Kidney (tissue), 14 donors: Measurements from ENCODE around the gene CELF4. TPM values are rescaled to one million over a fixed set of nuclear protein-coding genes. Genes with fewer than 3 reads are reported as not detected.

Source experiments
- DNase-seq, 5 donors: peaks; one replicate each; pipeline ENCODE4 v3.0.0-alpha.2; 2013 to 2020
- FAIRE-seq: peaks from 2 replicates; lab custom pipeline; 2012; peaks lifted over from hg19 to GRCh38; lab: Jason Lieb, UNC
- H3K27ac ChIP-seq, 2 donors: one replicate each; pipeline ENCODE4 v1.7.0; 2013; ENCODE audit warnings: low read depth in 2 of 2, low read length in 2 of 2, inconsistent platforms in 1 of 2
- H3K27me3 ChIP-seq: one replicate; pipeline ENCODE4 v1.7.1; 2013; ENCODE audit warnings: low read length, inconsistent platforms; ENCODE audit not compliant: control insufficient read depth, insufficient read depth
- H3K36me3 ChIP-seq, 3 donors: one replicate each; pipeline versions ENCODE4 v1.7.0 to v1.7.1; 2013; ENCODE audit warnings: low read length in 3 of 3, control low read depth in 1 of 3, inconsistent platforms in 1 of 3; ENCODE audit not compliant: insufficient read depth in 3 of 3, control insufficient read depth in 2 of 3
- H3K4me1 ChIP-seq, 3 donors: one replicate each; pipeline versions ENCODE4 v1.7.0 to v1.7.1; 2013; ENCODE audit warnings: low read length in 3 of 3, inconsistent platforms in 1 of 3, low read depth in 1 of 3; ENCODE audit not compliant: control insufficient read depth in 2 of 3, insufficient read depth in 2 of 3
- H3K4me3 ChIP-seq, 3 donors: one replicate each; pipeline versions ENCODE4 v1.7.0 to v1.8.1; 2013; ENCODE audit warnings: low read length in 3 of 3, control low read depth in 1 of 3, inconsistent platforms in 1 of 3
- H3K9ac ChIP-seq, 3 donors: one replicate each; pipeline versions ENCODE4 v1.7.0 to v1.7.1; 2013; ENCODE audit warnings: low read length in 3 of 3, control low read depth in 1 of 3, inconsistent platforms in 1 of 3
- H3K9me3 ChIP-seq, 3 donors: one replicate each; pipeline versions ENCODE4 v1.7.0 to v1.7.1; 2013; ENCODE audit warnings: low read length in 3 of 3, control low read depth in 1 of 3, inconsistent platforms in 1 of 3; ENCODE audit not compliant: control insufficient read depth in 2 of 3, insufficient read depth in 1 of 3
- CTCF ChIP-seq: IDR thresholded peaks from 3 replicates; pipeline ENCODE4 v1.5.1; 2012; ENCODE audit warnings: mild to moderate bottlenecking, moderate library complexity, borderline replicate concordance; ENCODE audit not compliant: insufficient read depth; ENCODE audit errors: extremely low read depth
- intact Hi-C: fragments of 100-400 bp; cut with DNase I; formaldehyde crosslinking; loops from one replicate; pipeline ENCODE4 v1.11.1; 2022
- polyA plus RNA-seq: library from polyadenylated mRNA; stranded (reverse); fragments of 350-450 nt; fragmentation: Illumina TruSeq; extraction: RNeasy Lipid Tissue Mini Kit (QIAGEN cat#74804); gene quantifications from one replicate; pipeline ENCODE4 v1.2.3, GENCODE V29; 2014; ENCODE audit warnings: low read depth, low replicate concordance; ENCODE audit not compliant: insufficient read depth
- total RNA-seq: library from RNA; stranded (reverse); fragmentation: NEBNext Ultra II Directional; extraction: Animal tissue kit (Norgen Biotek cat#: 25700); gene quantifications from one replicate; pipeline ENCODE4 v1.2.1, GENCODE V29; 2021
- donor health status: control.
- donor health status: control.
- donor health status: control.
- donor health status: control.
- donor health status: control.
- donor health status: DM: yes; HTN: yes; CAD: no.
- donor health status: Normal renal cell carcinoma (clear cell type).

Gene CELF4
- total and polyA plus RNA-seq, 2 donors from 2014 or later, result 0.85 to 1.5 TPM

DNA sequence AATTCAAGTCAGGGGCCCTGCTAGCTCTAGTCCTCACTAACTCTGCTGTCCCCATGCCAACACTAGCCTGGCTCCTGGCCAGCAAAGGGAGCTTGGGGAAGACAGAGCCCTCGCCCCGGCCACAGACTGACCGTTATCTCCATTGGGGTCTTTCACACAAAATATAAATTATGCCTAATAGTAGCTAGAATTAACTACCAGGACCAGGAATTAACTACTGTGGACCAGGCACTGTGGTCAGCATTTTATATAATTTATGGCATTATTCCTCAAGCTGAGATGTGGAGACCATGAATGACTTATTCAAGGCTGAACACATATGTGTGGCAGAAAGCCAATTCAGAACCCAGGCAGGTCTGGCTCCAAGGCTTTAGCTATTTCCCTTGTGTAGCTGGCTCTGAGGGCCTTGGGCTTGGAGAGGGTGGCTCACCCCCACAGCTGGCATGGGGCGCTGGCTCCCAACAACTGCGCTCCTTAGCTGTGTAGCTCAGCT, 49.2 kb downstream of the CELF4 start:
- no peak for DNase-seq

DNA sequence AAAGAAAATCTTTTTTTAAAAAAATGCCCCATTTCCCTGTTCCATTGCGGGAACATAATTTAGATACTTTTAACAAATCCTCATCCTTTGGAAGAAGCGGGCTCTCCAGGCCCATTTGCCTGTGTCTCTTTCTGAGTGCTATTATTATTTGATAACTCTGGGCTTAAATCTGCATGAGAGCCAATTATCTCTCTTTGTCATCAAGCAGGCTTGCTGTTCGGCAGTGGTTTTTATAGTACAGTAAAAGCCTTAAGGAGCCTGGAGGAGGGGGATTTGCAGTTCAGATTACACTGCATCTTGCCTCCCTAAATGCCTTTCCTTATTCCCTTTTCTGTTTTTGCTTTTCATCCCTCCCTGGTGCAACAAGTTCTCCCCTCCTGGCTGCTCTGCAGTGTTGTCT, 50.6 kb downstream of the CELF4 start:
- no peak for TF ChIP-seq CTCF
- Histone ChIP-seq H3K4me3 (no peak overlapping the region), H3K9me3 (no peaks in the 10 kb centered on the region), H3K36me3 (no peaks in the 10 kb centered on the region), H3K27ac (no peak overlapping the region), H3K27me3 (no peaks in the 10 kb centered on the region), H3K9ac (no peak overlapping the region), H3K4me1 (no peaks in the 10 kb centered on the region)
- no peak for FAIRE-seq
- intact Hi-C loops, result no loop called here
- DNase-seq, result no peak

More for the DNA sequence above, 49.2 kb downstream of the CELF4 start:
- no peak for FAIRE-seq
- no peak for TF ChIP-seq CTCF
- intact Hi-C loops, result no loop called here
- Histone ChIP-seq H3K36me3 (no peaks in the 10 kb centered on the region), H3K9ac (no peak overlapping the region), H3K27ac (no peak overlapping the region), H3K9me3 (no peaks in the 10 kb centered on the region), H3K4me1 (no peaks in the 10 kb centered on the region), H3K27me3 (no peaks in the 10 kb centered on the region), H3K4me3 (no peak overlapping the region)

- H3K27me3 ChIP-seq, result no peaks in the 10 kb centered on the region
- H3K9ac ChIP-seq, result no peak overlapping the region
- FAIRE-seq (no peak), DNase-seq (no peak)
- H3K36me3 ChIP-seq, result no peaks in the 10 kb centered on the region
- H3K4me3 ChIP-seq, result no peak overlapping the region
- H3K27ac ChIP-seq, result no peak overlapping the region
- no peaks in the 10 kb centered on the region for H3K4me1 ChIP-seq
- intact Hi-C loops, result no loop called here
- H3K9me3 ChIP-seq, result peaks cover 0 to 8% (median 0%) of the 10 kb centered on the region in 3 donors
- no peak for TF ChIP-seq CTCF
Measured at GRCh38 chr18:37512400-37512799, 53.2 kb downstream of the CELF4 start.
